BJ (cell line): Measurements from ENCODE around the gene FOXN1. TPM values are rescaled to one million over a fixed set of nuclear protein-coding genes. Genes with fewer than 3 reads are reported as not detected.

Source experiments
- CTCF ChIA-PET: fragments of 350-600 bp; formaldehyde crosslinking; extraction: SDS; loops from one replicate; lab custom pipeline; 2021; ENCODE audit warnings: antibody characterized with exemption, inconsistent platforms; lab: Yijun Ruan, JAX
- POLR2A ChIA-PET: fragments of 300-600 bp; sonication (Branson Sonifier 250); formaldehyde crosslinking; extraction: SDS; loops from one replicate; lab custom pipeline; 2021; ENCODE audit warnings: antibody characterized with exemption; lab: Charles Lee
- DNase-seq: peaks from one replicate; pipeline ENCODE4 v3.0.0-alpha.2; 2011; ENCODE audit warnings: low read depth
- H3K27me3 ChIP-seq: 2 replicates; pipeline ENCODE4 v1.6.0; 2011; ENCODE audit warnings: low read length; ENCODE audit not compliant: control insufficient read depth, insufficient read depth
- H3K36me3 ChIP-seq: 2 replicates; pipeline ENCODE4 v1.5.1; 2011; ENCODE audit warnings: low read length; ENCODE audit not compliant: control insufficient read depth, insufficient read depth
- H3K4me3 ChIP-seq: 2 replicates; pipeline ENCODE4 v1.5.1; 2011; ENCODE audit warnings: low read depth, mild to moderate bottlenecking, control low read depth, low read length
- CTCF ChIP-seq: IDR thresholded peaks from 2 replicates; pipeline ENCODE4 v1.5.1; 2011; ENCODE audit warnings: low read depth, mild to moderate bottlenecking, control low read depth, inconsistent platforms, low read length, moderate library complexity; ENCODE audit not compliant: insufficient read depth
- polyA plus RNA-seq: library from polyadenylated mRNA; depleted of rRNA; stranded (reverse); fragments of >200 nt; gene quantifications from 2 replicates; pipeline ENCODE4 v1.2.3, GENCODE V29; 2011

Gene FOXN1
- polyA plus RNA-seq, 1 experiment, result not detected

GRCh38 chr17:28495635-28496034, 10.5 kb upstream of the FOXN1 start:
- H3K4me3 ChIP-seq, result no peak overlapping the region
- peaks cover 15% of the 10 kb centered on the region for H3K27me3 ChIP-seq
- TF ChIP-seq CTCF, result no peak
- POLR2A ChIA-PET, result no interaction called here
- no peak for DNase-seq
- no peaks in the 10 kb centered on the region for H3K36me3 ChIP-seq
- CTCF ChIA-PET, result interaction anchor here (0.7 to 9.8 kb wide), 12 partner anchors 10 to 174 kb away, joined by 3 to 155 read pairs (median 6); partner anchors contain the start of genes FOXN1, PIGS and RSKR

DNA sequence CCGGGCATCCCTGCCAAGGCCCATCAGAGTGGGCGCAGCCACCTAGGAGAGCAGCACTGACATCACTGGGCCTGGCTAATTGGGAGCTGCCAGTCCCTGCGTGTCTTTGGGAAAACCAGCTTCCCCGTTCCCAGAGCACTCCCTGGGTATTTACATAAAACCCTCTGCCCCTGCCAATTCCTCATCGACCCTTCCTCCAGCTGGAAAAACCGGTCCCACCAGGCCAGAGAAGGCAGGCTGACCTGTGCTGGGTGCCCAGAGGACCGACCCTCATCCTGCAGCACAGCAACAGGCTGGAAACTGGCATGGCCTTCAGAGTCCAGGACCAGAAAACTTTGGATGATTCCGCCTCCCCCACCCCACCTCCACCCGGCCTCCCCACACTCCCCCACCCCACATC, 8.2 kb upstream of the FOXN1 start:
- ChIA-PET POLR2A (interaction anchor here (0.6 kb wide), 1 partner anchor 102 kb away, joined by 16 read pairs; no protein-coding TSS in a partner anchor), CTCF (interaction anchor here (1.0 to 9.8 kb wide), 2 partner anchors 40 to 48 kb away, joined by 6 to 155 read pairs; no protein-coding TSS in a partner anchor)
- H3K36me3 ChIP-seq, result no peaks in the 10 kb centered on the region
- H3K27me3 ChIP-seq, result peaks cover 14% of the 10 kb centered on the region
- no peak overlapping the region for H3K4me3 ChIP-seq
- TF ChIP-seq CTCF, result no peak
- no peak for DNase-seq

- CTCF ChIA-PET, result interaction anchor here (1.0 to 9.8 kb wide), 2 partner anchors 39 to 47 kb away, joined by 6 to 155 read pairs; no protein-coding TSS in a partner anchor
- no peaks in the 10 kb centered on the region for H3K36me3 ChIP-seq
- TF ChIP-seq CTCF, result no peak
- POLR2A ChIA-PET, result interaction anchor here (0.6 kb wide), 1 partner anchor 101 kb away, joined by 16 read pairs; no protein-coding TSS in a partner anchor
- peaks cover 11% of the 10 kb centered on the region for H3K27me3 ChIP-seq
- H3K4me3 ChIP-seq, result no peak overlapping the region
- DNase-seq, result no peak
Observed at GRCh38 chr17:28498652-28499363, 7.3 kb upstream of the FOXN1 start.

DNA sequence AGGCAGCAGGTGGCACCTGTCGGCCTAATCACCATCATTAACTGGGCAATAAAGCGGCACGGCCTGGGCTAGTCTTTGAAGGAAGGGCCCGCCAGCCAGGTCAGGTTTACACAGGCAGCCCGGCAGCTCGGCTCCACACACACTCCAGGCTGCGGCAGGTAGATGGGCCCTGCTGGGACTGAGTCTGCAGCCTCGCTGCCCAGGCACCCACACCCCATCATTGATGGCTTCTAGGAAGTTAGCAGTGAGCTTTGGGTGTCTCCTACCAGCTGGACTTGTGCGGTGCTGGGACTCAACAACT, 6.8 kb upstream of the FOXN1 start:
- Histone ChIP-seq H3K27me3 (peaks cover 11% of the 10 kb centered on the region), H3K36me3 (no peaks in the 10 kb centered on the region), H3K4me3 (no peak overlapping the region)
- DNase-seq, result no peak
- ChIA-PET POLR2A (no interaction called here), CTCF (interaction anchor here (9.8 kb wide), 1 partner anchor 39 kb away, joined by 155 read pairs; no protein-coding TSS in a partner anchor)
- TF ChIP-seq CTCF, result no peak

GRCh38 chr17:28499684-28500357, 6.3 kb upstream of the FOXN1 start:
- no peaks in the 10 kb centered on the region for H3K36me3 ChIP-seq
- H3K27me3 ChIP-seq, result peaks cover 14% of the 10 kb centered on the region
- H3K4me3 ChIP-seq, result no peak overlapping the region
- CTCF ChIA-PET, result interaction anchor here (1.4 to 9.8 kb wide), 2 partner anchors 38 to 48 kb away, joined by 5 to 155 read pairs; no protein-coding TSS in a partner anchor
- no peak for TF ChIP-seq CTCF
- POLR2A ChIA-PET, result no interaction called here
- no peak for DNase-seq
